Effector CD8-positive, alpha-beta T cell (primary cell): ENCODE data around the gene SLC4A4.

Source experiments
- DNase-seq: peaks from one replicate; lab custom pipeline; 2025; lab: John Stamatoyannopoulos, UW

SLC4A4 gene

DNA sequence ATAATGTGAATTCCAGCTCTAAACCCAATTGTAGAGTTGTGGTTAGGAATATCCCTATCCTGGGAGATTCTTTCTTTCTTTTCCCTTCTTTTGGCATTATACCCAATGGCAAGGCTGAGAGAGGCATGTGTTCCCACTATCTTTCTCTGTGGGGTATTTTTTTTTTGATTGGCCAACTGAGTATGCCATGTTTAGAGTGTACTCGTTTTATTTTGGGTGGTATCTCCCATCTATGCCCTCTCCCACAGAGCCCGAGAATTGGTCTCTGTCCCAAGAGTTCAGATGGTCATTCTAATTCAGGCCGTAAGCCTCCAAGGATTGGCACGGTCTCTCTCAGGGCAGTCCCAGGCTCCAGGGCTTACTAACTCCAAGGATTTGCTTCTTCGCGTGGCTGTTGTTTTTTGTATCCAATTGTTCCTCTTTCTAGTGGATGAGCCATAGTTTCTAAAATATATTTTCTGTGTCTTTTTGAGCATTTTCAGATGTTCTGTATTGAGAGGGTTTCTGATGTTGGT, 198.8 kb downstream of the SLC4A4 start:
- no peak for DNase-seq

DNA sequence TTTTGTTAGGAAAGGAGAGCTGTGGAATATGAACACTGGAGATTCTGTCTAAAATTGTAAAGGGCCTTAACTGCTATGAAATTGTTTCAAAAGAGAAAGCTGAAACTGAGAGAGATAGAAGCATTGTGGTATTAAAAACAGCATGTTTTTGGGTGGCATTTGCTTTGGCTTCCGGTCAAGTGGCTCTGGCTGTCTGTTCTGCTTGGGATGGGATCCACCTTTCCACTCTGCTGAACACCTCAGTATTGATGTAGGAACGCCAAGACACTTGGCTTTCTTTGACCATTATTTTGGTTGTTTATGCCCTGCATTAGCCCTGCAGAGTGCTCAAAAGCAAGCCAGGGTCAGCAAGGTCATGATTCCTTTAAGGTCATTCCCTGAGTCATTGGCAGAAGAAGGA, 199.7 kb downstream of the SLC4A4 start:
- no peak for DNase-seq

GRCh38 chr4:71540749-71541269, 202.0 kb downstream of the SLC4A4 start:
- no peak for DNase-seq

DNA sequence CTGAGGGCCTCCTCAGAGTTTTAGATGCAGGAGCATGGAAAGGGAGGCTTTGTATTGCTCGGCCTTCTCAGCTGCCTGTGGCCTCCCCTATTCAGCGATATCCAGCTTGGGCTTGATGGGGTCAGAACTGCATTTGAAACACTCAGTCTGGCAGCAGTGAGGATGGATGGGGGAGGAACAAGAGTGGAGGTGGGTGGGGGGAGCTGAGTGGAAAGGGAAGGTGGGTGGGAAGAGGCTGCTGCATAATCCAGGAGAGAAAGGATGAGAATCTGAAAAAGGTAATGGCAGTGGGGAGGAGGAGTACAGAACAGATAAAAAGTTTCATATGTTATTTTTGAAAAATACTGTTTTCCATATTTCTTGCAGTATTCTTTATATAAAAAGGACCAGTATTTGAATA, 202.7 kb downstream of the SLC4A4 start:
- DNase-seq, result no peak

DNA sequence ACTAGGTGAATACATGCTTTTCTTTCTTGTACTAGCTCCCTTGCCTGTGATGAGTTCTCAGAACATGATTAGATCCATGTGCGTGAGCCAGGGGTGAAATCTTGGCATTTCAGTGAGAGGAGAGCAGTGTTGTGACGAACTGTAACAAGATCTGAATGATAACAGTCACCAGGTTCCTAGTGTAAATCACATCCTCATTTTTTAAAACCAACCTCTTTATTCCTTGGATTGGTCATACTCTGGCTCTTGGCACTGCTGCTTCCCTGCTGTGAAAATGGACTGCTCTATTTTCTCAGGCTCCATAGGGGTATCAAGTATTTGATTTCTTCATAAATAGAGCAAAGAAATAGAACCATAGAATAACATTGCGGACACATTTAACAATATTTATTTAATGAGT, 206.3 kb downstream of the SLC4A4 start:
- DNase-seq, result no peak

DNA sequence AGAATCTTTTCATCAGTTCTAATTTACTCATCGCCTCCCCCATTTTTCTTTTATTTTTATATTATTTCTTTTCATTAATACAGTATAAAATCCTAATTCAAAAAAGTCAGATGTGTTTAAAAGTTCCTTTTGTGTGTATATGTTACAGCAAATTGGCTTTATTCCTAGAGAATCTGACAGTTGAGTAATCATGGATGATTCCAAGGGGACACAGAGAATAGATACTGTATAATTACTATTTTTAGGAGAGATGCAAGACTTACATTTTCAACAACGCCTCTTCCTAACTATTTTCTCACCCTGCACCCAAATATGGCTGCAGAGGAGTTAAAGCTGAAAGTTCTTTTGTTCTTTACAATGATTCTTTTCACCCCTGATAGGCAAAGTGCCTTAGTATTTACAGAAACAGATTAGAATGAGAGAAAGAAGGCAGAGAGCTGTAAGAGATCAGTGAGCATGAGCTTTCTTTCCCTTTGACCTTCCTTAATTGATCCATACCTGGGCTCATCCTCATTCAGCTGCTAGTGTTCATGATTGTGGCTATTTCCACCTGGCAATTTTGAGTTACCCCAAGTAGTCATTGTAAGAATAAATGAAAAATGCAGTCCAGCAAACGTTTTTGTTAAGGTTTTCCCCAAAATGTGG, 210.8 kb downstream of the SLC4A4 start:
- DNase-seq, result no peak

GRCh38 chr4:71550220-71551165, 211.7 kb downstream of the SLC4A4 start:
- DNase-seq, result no peak

DNA sequence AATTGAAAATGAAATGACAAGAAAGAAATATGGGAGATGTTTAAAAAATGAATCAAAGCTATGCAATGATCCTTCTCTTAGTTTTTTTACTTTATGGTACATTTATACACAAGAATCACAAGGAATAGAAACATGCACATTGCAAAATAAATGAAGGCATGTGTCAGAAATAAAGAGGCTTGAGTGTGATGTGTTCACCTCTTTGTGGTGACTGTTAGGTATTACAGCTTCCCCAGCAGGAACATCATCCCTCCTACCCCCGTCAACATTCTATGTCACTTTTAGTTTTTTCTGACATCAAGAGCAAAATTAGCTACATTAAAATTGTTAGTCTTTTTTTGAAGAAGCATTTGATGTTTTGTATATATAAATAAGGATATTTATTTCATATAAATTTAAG, 214.8 kb downstream of the SLC4A4 start:
- DNase-seq, result no peak

DNA sequence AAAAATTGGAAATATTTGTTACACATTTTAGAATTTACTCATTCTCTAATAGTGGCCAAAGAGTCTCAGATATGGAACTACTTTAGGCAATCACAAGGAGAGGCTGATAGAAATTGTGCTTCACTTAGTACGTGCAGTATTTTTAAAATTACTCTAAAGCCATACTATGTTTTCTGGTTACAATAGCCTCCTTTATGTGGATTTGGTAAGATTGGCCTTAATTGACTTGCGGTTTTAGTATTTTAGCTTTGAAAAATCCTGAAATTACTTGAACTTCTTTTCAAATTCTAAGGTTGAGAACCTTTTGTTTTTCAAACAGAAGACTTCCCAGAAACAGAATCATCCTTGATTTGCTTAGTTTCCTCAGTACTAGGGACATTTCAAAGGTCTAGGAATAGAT, 215.2 kb downstream of the SLC4A4 start:
- DNase-seq, result no peak

DNA sequence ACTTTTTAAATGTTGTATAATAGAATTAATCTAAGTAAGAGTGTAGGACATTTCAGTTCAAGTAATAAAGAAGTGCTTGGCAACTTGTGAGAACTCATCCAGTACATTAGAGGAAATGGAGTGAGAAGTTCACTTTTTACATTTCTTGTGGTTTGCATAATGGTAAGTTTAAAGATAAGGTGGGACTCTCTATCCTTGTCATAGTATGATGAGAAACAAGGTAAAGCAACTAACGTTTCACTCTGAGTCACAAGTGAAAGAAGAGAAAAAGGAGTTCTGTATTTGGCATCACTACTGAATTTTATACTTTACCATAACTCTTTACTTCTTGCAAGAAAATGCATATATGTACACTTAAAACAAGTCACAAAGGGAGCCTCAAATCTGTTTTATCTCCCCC, 219.4 kb downstream of the SLC4A4 start:
- no peak for DNase-seq

- DNase-seq, result no peak
Measured at GRCh38 chr4:71559957-71560571, 221.2 kb downstream of the SLC4A4 start.

DNA sequence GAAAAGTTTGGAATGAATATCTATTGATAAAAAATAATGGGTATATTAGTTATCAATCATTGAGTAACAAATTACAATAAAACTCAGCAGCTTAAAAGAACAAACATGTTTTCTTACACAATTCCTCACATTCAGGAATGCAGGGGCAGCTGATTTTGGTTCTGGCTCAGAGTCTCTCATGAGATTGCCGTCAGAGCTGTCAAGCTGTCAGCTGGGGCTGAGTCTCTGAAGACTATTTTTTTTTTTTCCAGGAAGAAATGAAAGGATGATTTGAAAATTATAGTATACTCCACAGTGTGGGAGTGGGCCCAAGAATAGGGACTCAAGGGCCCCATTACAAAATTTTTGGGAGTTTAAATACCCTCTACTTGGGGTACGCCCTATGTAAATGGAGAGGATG, 226.0 kb downstream of the SLC4A4 start:
- no peak for DNase-seq

- DNase-seq, result no peak
Measured at GRCh38 chr4:71566856-71567255, 228.0 kb downstream of the SLC4A4 start.

DNA sequence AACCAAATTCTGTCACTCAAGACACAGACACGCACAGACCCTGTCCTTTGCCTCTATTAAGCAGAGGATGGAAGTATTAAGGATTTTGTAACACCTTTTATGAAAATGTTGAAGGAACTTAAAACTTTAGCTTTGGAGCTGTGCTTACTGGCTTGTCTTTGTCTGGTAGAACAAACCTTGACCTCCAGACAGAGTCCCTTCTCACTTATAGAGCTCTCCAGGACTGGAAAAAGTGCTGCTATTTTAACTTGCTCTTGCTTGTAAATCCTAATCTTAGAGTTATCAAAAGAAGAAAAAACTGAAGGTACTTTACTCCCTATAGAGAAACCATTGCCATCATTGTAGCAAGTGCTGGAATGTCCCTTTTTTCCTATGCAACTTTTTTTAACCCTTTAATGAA, 229.3 kb downstream of the SLC4A4 start:
- DNase-seq, result no peak

DNA sequence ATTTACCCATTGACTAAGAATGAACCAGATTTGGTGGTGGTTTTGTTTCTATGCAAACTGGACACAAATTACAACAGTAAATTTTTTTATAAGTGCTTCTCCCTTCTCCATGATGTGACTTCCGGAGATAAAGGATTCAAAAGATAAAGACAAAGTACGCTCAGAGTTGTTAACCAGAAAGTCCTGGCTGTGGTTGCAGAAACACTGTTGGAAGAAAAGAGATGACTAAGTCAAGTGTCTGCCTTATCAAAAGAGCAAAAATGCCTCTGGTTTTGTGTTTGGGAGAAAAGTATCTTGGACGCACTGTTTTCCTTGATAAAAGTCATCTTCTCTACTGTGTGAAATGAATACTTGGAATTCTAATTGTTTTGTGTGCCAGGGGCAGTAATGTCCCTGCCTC, 231.7 kb downstream of the SLC4A4 start:
- no peak for DNase-seq

GRCh38 chr4:71571346-71571745, 232.5 kb downstream of the SLC4A4 start:
- no peak for DNase-seq

DNA sequence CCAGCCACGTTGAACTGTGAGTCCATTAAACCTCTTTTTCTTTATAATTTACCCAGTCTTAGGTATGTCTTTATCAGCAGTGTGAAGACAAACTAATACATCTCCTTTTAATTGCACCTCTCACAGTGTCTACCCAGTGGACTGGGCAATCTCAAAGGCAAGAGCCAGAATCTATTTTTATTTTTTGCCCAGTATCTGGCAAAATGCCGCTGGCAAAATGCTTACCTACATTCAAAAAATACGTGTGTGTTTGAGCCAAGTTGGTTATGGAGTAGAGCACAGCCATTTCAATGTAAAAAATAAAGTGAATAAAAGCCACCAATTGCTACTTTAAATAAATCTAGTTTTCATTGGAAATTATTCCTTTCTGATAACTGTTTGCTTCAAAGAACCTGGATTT, 245.2 kb downstream of the SLC4A4 start:
- DNase-seq, result no peak

DNA sequence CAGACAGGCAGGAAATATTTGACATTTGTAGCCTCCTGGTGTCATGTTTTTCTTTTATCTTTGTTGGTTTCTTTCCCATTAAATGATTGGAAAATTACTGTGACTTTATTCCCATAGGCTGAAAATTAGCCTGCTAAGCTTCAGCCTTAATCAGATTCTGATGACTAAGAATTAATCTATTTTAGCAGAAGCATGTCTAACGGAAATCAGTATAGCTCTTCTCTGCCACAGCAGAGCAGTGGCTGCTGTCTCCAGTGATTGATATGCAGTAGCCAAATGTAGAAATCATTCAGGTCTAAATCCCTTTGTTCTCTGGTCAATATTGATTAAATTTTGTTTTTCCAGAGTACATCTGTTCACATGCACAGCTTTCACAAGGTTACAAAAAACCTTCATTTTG, 245.8 kb downstream of the SLC4A4 start:
- DNase-seq, result no peak

DNA sequence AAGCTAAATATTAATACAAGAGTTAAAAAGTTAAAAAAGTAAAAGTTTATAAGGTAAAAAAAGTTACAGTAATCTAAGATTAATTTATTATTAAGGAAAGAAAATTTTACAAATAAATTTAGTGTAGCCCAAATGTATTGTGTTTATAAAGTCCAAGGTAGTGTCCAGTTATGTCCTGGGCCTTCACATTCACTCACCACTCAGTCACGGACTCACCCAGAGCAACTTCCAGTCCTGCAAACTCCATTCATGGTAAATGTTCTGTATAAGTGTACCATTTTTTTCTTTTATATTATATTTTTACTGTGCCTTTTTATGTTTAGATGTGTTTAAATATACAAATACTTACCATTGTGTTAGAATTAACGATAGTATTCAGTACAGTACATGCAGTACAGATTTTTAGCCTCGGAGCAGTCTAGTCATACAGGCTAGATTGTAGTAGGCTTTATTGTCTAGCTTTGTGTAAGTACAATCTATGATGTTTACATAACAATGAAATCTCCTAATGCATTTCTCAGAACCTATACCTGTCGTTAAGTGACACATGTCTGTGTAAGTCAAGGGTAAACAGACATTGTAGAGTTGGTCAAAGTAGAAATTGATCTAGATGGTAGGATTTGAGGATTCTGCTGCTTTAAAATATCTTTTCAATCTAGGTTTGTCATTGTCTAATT, 247.4 kb downstream of the SLC4A4 start:
- no peak for DNase-seq

GRCh38 chr4:71587995-71588394, 249.2 kb downstream of the SLC4A4 start:
- no peak for DNase-seq

DNA sequence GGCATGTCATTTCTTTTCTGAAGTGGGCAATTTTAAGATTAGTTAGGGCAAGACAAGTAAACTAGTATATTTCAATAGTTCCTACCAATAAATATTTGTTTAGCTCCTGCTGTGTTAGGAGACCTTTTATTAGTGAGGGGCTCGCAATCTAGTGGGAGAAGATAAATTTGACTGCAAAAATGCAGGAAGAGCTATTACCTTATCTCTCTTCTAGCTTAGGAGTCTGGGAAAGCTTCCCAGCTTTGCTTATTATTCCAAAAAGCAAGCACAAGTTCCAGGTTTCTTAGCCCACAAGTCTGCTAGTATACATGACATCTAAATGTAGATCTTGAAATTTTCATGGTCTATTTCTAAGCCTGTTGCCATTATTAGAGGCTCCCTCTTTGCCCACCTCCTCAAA, 254.0 kb downstream of the SLC4A4 start:
- no peak for DNase-seq

DNA sequence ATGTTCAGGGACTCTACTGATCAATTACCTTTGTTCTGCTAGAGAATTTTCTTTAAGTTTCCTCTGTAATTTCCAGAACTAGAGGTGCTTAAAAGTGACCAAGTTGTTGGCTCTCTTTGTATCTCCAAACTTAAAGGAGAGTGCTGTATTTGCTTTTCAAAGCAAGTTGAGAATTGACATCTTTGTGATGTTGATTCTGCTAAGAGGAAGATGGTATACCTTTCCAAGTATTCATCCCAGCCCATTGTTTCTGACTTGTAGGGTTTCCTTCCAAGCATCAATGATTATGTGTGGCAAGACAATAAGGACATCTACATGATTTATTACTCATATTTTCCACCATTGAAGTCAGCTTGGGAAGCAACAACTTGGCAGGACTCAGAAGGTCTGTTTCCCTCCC, 254.5 kb downstream of the SLC4A4 start:
- DNase-seq, result no peak
